ENCODE results near the gene SPOCD1. TPM values are rescaled to one million over a fixed set of nuclear protein-coding genes. Genes with fewer than 3 reads are reported as not detected.
A peak's percentile ranks its signal among the peaks of the same experiment; 100 is the strongest.

The SPOCD1 gene
- total RNA-seq, 1 experiment from 2014 or later = 10.2 TPM

- H3F3A ChIP-seq (ENCODE audit: insufficient read depth, low read depth) = peaks cover 8% of the 10 kb centered on the region; the same call in 1 of the 2 replicates
- ChIA-PET POLR2A (ENCODE audit: unreplicated experiment) (no interaction called here), CTCF (no interaction called here)
- TF ChIP-seq, protein P1, sequence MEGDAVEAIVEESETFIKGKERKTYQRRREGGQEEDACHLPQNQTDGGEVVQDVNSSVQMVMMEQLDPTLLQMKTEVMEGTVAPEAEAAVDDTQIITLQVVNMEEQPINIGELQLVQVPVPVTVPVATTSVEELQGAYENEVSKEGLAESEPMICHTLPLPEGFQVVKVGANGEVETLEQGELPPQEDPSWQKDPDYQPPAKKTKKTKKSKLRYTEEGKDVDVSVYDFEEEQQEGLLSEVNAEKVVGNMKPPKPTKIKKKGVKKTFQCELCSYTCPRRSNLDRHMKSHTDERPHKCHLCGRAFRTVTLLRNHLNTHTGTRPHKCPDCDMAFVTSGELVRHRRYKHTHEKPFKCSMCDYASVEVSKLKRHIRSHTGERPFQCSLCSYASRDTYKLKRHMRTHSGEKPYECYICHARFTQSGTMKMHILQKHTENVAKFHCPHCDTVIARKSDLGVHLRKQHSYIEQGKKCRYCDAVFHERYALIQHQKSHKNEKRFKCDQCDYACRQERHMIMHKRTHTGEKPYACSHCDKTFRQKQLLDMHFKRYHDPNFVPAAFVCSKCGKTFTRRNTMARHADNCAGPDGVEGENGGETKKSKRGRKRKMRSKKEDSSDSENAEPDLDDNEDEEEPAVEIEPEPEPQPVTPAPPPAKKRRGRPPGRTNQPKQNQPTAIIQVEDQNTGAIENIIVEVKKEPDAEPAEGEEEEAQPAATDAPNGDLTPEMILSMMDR (conservative IDR thresholded peaks at IDR 0.05) = no peak
- no peak for TF ChIP-seq EZH2 (IDR thresholded peaks at IDR 0.05; ENCODE audit: low read depth)
- DNase-seq = no peak
- H3K9me2 ChIP-seq (ENCODE audit: insufficient read depth) = no peaks in the 10 kb centered on the region
- H3K36me3 ChIP-seq (ENCODE audit: low read depth) = no peaks in the 10 kb centered on the region
- peaks cover 13% of the 10 kb centered on the region for H3K4me1 ChIP-seq (replicated peaks; ENCODE audit: insufficient read depth)
- intact Hi-C loops (cut with micrococcal nuclease; ENCODE audit: unreplicated experiment) = no loop called here
- H3K27me3 ChIP-seq (ENCODE audit: insufficient read depth, low read depth) = no peaks in the 10 kb centered on the region
- no peaks in the 10 kb centered on the region for H3K79me2 ChIP-seq (ENCODE audit: low read depth)
- no peaks in the 10 kb centered on the region for H4K20me1 ChIP-seq (ENCODE audit: insufficient read depth)
- no peaks in the 10 kb centered on the region for H3K9me3 ChIP-seq (ENCODE audit: insufficient read depth, low read depth)
- BruUV-seq (replicated peaks) = no TSS peak
- no peak overlapping the region for H3K4me2 ChIP-seq
- no peak overlapping the region for H3K27ac ChIP-seq
- H3K4me3 ChIP-seq = no peak overlapping the region
- H2AFZ ChIP-seq = no peak overlapping the region
Observed at GRCh38 chr1:31857863-31858262, 42.0 kb upstream of the SPOCD1 start.

GRCh38 chr1:31856140-31856539 is 40.3 kb upstream of the SPOCD1 start:
- intact Hi-C loops (cut with micrococcal nuclease; ENCODE audit: unreplicated experiment) = no loop called here
- peaks cover 8% of the 10 kb centered on the region; the same call in 1 of the 2 replicates for H3F3A ChIP-seq (ENCODE audit: insufficient read depth, low read depth)
- no peaks in the 10 kb centered on the region for H3K36me3 ChIP-seq (ENCODE audit: low read depth)
- ChIA-PET POLR2A (ENCODE audit: unreplicated experiment) (no interaction called here), CTCF (no interaction called here)
- H3K9me3 ChIP-seq (ENCODE audit: insufficient read depth, low read depth) = no peaks in the 10 kb centered on the region
- H3K9me2 ChIP-seq (ENCODE audit: insufficient read depth) = no peaks in the 10 kb centered on the region
- H3K4me2 ChIP-seq = no peak overlapping the region
- no peaks in the 10 kb centered on the region for H3K79me2 ChIP-seq (ENCODE audit: low read depth)
- H3K27me3 ChIP-seq (ENCODE audit: insufficient read depth, low read depth) = no peaks in the 10 kb centered on the region
- TF ChIP-seq EZH2 (IDR thresholded peaks at IDR 0.05; ENCODE audit: low read depth) = no peak
- TF ChIP-seq, protein P1 (conservative IDR thresholded peaks at IDR 0.05) = no peak
- H2AFZ ChIP-seq = peak overlapping the region; percentile 69
- no peak for DNase-seq
- H3K4me1 ChIP-seq (replicated peaks; ENCODE audit: insufficient read depth) = peaks cover 13% of the 10 kb centered on the region
- BruUV-seq (replicated peaks) = no TSS peak
- H3K4me3 ChIP-seq = no peak overlapping the region
- H3K27ac ChIP-seq = no peak overlapping the region
- H4K20me1 ChIP-seq (ENCODE audit: insufficient read depth) = no peaks in the 10 kb centered on the region

- TF ChIP-seq, protein P1 (conservative IDR thresholded peaks at IDR 0.05) = no peak
- no peak for TF ChIP-seq EZH2 (IDR thresholded peaks at IDR 0.05; ENCODE audit: low read depth)
- Histone ChIP-seq H2AFZ (peak overlapping the region; percentile 69), H3K36me3 (ENCODE audit: low read depth) (no peaks in the 10 kb centered on the region), H3K4me1 (replicated peaks; ENCODE audit: insufficient read depth) (peaks cover 13% of the 10 kb centered on the region), H3K27me3 (ENCODE audit: insufficient read depth, low read depth) (no peaks in the 10 kb centered on the region), H3K79me2 (ENCODE audit: low read depth) (no peaks in the 10 kb centered on the region), H3K27ac (peak overlapping the region; percentile 3; the same call in 1 of the 2 replicates), H3K9me3 (ENCODE audit: insufficient read depth, low read depth) (no peaks in the 10 kb centered on the region), H3F3A (ENCODE audit: insufficient read depth, low read depth) (peaks cover 8% of the 10 kb centered on the region; the same call in 1 of the 2 replicates), H3K4me3 (no peak overlapping the region), H3K4me2 (peak overlapping the region; percentile 10), H3K9me2 (ENCODE audit: insufficient read depth) (no peaks in the 10 kb centered on the region), H4K20me1 (ENCODE audit: insufficient read depth) (no peaks in the 10 kb centered on the region)
- intact Hi-C loops (cut with micrococcal nuclease; ENCODE audit: unreplicated experiment) = no loop called here
- DNase-seq = peak; percentile 2 to 80
- POLR2A ChIA-PET (ENCODE audit: unreplicated experiment) = no interaction called here
- no TSS peak for BruUV-seq (replicated peaks)
- CTCF ChIA-PET = no interaction called here
Observed at GRCh38 chr1:31855038-31855845, 39.4 kb upstream of the SPOCD1 start.
